GM21390 (cell line): Measurements from ENCODE around the gene PCNX2.
A peak's percentile ranks its signal among the peaks of the same experiment; 100 is the strongest.

Experiments used
- ATAC-seq: cut with Tn5 transposase; IDR thresholded peaks from one replicate; pipeline ENCODE4 v1.9.1; 2021; ENCODE audit not compliant: unreplicated experiment

Gene PCNX2

GRCh38 chr1:233257786-233258185, 37.7 kb downstream of the PCNX2 start:
- ATAC-seq: no peak

DNA sequence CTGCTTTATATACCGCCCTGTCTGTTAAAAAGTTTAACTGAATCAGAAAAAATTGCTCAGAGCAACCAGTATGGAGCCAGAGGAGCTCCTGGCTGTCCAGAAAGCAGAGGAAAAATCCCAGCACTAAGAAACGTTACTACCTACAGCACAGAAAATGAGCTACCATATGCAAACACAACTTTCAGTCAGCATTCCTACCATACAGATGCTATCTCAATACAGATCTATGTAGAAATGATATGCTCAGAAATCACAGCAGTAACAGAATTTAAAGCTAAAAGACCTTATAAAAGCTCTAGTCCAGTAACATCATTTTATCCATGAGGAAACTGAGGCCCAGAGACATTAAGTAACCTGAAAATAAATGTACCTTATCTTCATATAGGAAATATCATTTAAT, 38.7 kb downstream of the PCNX2 start:
- no peak for ATAC-seq

GRCh38 chr1:233256191-233256590, 39.3 kb downstream of the PCNX2 start:
- ATAC-seq: no peak

DNA sequence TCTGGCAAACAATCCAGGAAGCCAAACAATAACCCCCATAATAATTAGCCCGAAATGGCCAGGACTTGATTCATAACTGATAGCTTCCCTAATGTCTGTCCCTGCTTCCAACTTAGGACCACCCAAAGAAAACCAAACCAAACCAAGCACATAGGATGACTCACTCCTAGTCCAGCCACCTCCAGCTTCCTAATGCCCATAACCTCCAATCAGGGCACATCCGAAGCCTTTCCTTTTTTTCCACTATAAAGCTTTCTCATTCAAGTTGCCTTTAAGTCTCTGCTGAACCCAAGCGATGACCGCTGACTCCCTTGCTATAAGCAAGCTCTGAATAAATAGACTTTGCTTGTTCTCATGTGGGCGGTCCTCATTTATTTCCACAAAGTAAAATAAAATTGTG, 40.4 kb downstream of the PCNX2 start:
- ATAC-seq: no peak

GRCh38 chr1:233253832-233254331, 41.6 kb downstream of the PCNX2 start:
- no peak for ATAC-seq

- no peak for ATAC-seq
Measured at GRCh38 chr1:233253231-233253831, 42.2 kb downstream of the PCNX2 start.

GRCh38 chr1:233252441-233252840, 43.1 kb downstream of the PCNX2 start:
- ATAC-seq: no peak

- no peak for ATAC-seq
Measured at GRCh38 chr1:233251201-233251720, 44.3 kb downstream of the PCNX2 start.

DNA sequence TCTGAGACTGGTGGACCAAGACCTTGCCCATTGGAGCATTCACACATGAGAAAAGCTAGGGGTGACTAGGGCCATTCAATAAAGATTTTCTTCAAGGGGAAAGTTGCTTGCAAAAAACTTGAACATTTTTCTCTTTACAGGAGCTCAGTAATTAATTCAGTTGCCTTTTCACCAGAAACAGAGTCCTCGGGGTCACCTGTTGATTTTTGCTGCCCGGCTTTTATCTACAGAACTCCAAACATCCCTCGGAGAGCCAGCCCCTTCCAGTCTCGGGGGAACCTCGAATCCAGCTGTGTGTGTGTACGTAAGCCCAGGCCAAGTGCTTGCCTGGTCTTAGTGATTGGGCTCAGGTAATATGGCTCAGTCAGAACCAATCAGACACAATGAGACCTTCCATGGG, 47.5 kb downstream of the PCNX2 start:
- ATAC-seq: no peak

DNA sequence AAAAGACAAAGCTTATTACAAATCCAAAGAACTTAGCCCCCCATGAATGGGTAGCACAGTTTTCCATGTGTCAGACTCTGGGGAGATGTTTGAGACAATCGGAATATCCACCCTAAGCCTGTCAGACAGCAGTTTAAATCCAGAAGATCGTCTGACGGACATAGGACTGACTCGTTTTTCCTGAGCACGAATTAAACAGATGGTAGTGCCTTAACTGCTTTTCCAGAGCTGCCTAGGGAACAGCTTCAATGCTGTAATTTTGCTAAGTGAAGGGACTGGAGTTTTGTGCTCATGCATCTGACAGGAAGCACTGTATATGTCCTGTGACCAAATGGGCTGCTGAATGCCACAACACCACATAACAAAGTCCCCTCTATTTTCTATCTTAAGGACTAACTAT, 48.6 kb downstream of the PCNX2 start:
- no peak for ATAC-seq

DNA sequence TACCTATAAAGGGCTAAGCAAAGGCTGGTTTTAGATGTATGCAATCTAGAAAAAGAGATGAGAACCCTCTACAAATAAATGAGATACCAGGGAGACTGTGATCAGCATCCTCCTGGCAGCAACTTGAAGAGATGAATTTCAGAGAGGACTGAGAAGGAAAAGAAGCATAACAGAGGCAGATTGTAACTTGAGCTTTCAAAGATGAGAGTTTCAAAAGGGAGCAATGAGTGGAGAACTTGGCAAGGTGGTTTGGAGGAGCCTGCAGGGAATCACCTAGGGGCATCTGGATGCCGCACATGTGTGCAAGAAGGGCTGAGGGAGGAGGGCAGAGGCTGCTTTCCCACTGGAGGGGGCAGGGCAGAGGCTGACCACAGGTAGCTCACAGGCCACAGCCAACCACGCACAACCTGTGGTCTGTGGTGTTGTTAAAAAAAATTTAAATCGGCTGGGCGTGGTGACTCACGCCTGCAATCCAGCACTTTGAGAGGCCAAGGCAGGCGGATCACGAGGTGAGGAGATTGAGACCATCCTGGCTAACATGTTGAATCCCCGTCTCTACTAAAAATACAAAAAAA, 50.2 kb downstream of the PCNX2 start:
- no peak for ATAC-seq

- ATAC-seq: no peak
Measured at GRCh38 chr1:233244183-233244582, 51.3 kb downstream of the PCNX2 start.

DNA sequence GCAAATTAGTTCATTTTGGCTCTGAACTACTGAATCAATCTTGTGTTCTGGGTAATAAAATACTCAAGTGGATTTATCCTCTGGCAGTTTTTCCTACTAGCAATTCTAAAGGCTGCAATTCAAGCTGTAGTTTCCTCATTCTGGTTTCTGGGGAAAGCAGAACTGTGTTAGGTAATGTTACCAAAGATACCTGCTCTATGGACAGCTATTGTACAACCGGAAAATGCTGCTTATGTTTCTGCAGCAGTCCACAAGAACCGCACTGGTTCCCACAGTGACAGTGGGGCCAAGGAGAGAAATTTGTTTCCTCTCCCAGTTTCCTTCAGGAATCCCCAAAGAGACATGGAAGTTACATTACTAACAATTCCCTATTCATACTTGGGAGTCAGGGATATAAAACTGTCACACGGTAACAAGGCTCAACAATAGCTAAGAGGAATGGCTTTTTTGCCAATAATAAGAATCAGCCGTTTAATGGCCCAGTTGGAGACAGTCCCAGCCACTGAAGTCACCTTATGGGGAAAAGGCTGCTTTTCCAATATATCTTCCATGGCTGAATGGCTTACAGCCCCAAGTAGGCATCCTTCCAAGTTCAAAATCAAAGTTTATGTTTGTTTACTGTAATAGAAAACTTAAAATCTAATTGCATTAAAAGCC, 52.6 kb downstream of the PCNX2 start:
- no peak for ATAC-seq

GRCh38 chr1:233241759-233242158, 53.8 kb downstream of the PCNX2 start:
- ATAC-seq: no peak

GRCh38 chr1:233240829-233241682, 54.5 kb downstream of the PCNX2 start:
- peak; percentile 87 for ATAC-seq

DNA sequence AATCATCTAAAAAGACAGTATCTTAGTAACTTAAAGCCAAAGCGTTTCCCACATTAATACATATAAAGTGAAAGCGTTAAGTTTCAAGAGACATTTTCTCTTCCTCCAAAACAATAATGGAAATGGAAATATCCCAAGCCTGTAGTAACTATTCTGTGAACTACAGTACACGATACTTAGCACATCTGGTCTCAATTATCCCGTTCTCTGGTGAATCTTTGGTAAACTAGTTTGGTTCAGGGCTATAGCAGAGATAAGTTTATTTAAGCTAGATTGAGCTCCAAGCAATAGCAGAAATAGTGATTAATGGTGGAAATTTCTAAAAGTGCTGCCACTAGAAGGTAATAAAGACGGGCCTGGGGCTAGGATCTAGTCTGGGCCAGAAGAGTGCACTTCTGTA, 55.2 kb downstream of the PCNX2 start:
- ATAC-seq: no peak

- ATAC-seq: no peak
Measured at GRCh38 chr1:233238884-233239431, 56.6 kb downstream of the PCNX2 start.

- ATAC-seq: no peak
Measured at GRCh38 chr1:233237647-233238046, 57.9 kb downstream of the PCNX2 start.

DNA sequence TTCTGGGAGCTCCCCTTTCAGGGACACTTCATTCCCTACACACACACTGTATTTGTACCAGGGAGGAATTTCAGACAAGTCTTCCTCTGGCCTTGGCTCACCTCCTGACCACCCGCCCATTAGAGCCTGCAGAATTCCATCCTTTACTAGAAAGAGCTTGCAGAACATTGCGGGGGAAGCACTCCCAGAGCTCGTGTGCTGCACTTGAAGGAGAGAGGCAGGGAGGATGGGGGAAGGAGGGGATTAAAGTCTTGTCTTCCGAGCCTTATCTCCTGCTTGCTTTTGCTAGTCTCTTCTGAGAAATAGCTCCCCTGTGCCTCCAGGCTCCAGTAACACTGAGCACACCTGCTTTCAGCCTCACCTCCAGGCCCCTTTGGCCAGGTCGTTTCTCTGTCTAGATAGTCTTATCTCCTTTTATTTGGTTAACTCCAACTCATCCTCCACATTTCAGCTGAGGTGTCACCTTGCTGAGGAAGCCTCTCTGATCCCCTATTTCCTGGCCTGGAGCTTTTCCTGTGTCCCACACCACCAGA, 62.0 kb downstream of the PCNX2 start:
- ATAC-seq: no peak

DNA sequence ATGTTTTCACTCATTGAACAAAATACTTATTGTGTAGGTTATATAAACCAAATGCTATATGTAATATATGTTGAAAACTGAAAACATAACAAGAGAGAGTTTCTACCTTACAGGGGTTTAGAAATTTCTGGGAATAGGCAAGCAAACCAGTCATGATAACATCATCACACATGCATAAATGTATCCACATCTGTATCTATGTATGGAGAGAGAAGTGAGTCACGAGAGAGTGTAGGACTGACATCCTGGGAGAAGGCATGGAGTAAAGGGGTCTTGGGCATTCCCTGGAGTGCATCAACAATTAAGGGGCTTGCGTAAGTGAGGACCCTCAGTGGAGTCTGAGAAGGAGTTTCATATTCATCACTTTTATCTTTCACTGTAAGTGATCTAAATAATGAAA, 65.5 kb downstream of the PCNX2 start:
- no peak for ATAC-seq

DNA sequence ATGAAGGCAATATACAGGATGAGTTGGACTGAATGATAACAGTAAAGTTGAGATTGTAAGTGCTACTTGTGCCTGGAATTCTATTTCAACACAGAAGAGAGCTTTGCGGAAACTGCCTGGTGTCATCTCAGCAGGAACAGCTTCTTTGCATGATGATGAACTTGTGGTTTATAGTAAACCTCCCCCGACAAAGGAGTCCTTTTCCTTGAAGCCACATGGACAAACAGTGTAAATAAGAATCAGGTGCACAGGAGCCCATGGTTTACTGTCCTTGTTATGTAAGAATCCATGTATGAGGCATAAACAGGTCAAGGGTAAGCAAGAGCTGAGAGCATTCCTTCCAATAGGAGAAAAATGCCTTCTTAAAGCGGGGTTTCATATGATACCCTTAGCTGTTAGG, 66.2 kb downstream of the PCNX2 start:
- ATAC-seq: no peak
